HepG2 (cell line): ENCODE results near the gene SLC38A2. TPM values are rescaled to one million over a fixed set of nuclear protein-coding genes. Genes with fewer than 3 reads are reported as not detected.

Source experiments
- ATAC-seq: fragments of 200-7000 bp; cut with Tn5 transposase; 3 replicates; pipeline ENCODE4 v1.9.1; 2020; ENCODE audit warnings: mild to moderate bottlenecking, moderate library complexity
- BruUV-seq: library from RNA; stranded (reverse); fragments of 400-500 nt; replicated peaks from 2 replicates; lab custom pipeline; 2021; lab: Mats Ljungman, UMichigan
- CTCF ChIA-PET: fragments of 300-600 bp; formaldehyde crosslinking; extraction: SDS; loops from one replicate; lab custom pipeline; 2021; ENCODE audit warnings: low total read pairs, inconsistent platforms, low intra/inter-chr PET ratio; lab: Yijun Ruan, JAX
- POLR2A ChIA-PET: fragments of 350-600 bp; sonication (Branson Sonifier 250); formaldehyde crosslinking; loops from one replicate; lab custom pipeline; 2020; ENCODE audit warnings: antibody characterized with exemption, inconsistent platforms; lab: Yijun Ruan, JAX
- DNase-seq: peaks from one replicate; pipeline ENCODE4 v3.0.0-alpha.2; 2015; ENCODE audit warnings: low spot score
- FAIRE-seq: peaks from 3 replicates; lab custom pipeline; 2011; peaks lifted over from hg19 to GRCh38; lab: Jason Lieb, UNC
- H2AFZ ChIP-seq: one replicate; pipeline ENCODE4 v1.6.1; 2011; ENCODE audit warnings: low read length, inconsistent platforms
- H3K27ac ChIP-seq: fragments of 300-600 bp; 3 replicates; pipeline ENCODE4 v1.8.0; 2011; ENCODE audit warnings: mixed run types, mild to moderate bottlenecking, mixed read lengths, low read length, inconsistent platforms; ENCODE audit not compliant: insufficient read depth; ENCODE audit errors: extremely low read length
- H3K27me3 ChIP-seq, 2 experiments: fragments of 200-600 bp in 1 of 2; 2 replicates in 1 of 2; 3 replicates in 1 of 2; pipeline versions ENCODE4 v1.6.0 to v1.8.0; 2011; ENCODE audit warnings: low read length in 2 of 2, mild to moderate bottlenecking in 2 of 2, moderate library complexity in 2 of 2, inconsistent platforms in 1 of 2; ENCODE audit not compliant: insufficient read depth in 2 of 2, control insufficient read depth in 1 of 2
- H3K36me3 ChIP-seq, 2 experiments: fragments of 200-600 bp in 1 of 2; replicated peaks in 1 of 2; 2 replicates in 1 of 2; 3 replicates in 1 of 2; pipeline versions ENCODE4 v1.5.1 to v1.8.0; 2011; ENCODE audit warnings: low read length in 2 of 2, inconsistent platforms in 1 of 2; ENCODE audit not compliant: insufficient read depth in 2 of 2, control insufficient read depth in 1 of 2
- H3K4me1 ChIP-seq: 2 replicates; pipeline ENCODE4 v1.5.1; 2012; ENCODE audit warnings: low read length, inconsistent platforms; ENCODE audit not compliant: insufficient read depth
- H3K4me2 ChIP-seq: 2 replicates; pipeline ENCODE4 v1.6.0; 2011; ENCODE audit warnings: low read depth, low read length, inconsistent platforms
- H3K4me3 ChIP-seq, 3 experiments: fragments of 200-600 bp in 1 of 3; sonication (generic), shearing (Covaris generic) in 1 of 3; replicated peaks in 1 of 3; 2 replicates each; pipeline ENCODE4 v1.5.1; 2011 to 2016; ENCODE audit warnings: low read length in 3 of 3, inconsistent platforms in 2 of 3, low read depth in 2 of 3, mild to moderate bottlenecking in 2 of 3, control low read depth in 1 of 3, mixed read lengths in 1 of 3; ENCODE audit not compliant: insufficient read depth in 1 of 3
- H3K79me2 ChIP-seq: one replicate; pipeline ENCODE4 v1.6.1; 2011; ENCODE audit warnings: low read length, inconsistent platforms; ENCODE audit not compliant: insufficient read depth
- H3K9ac ChIP-seq: 2 replicates; pipeline ENCODE4 v1.6.0; 2011; ENCODE audit warnings: mild to moderate bottlenecking, low read depth, low read length, inconsistent platforms; ENCODE audit not compliant: insufficient read depth
- H3K9me3 ChIP-seq: 2 replicates; pipeline ENCODE4 v1.5.1; 2012; ENCODE audit warnings: mild to moderate bottlenecking, low read length
- H4K20me1 ChIP-seq: 2 replicates; pipeline ENCODE4 v1.6.0; 2011; ENCODE audit warnings: inconsistent platforms, mild to moderate bottlenecking, low read length, moderate library complexity; ENCODE audit not compliant: insufficient read depth
- CBX5 ChIP-seq: sonication (generic); formaldehyde crosslinking; IDR thresholded peaks from 2 replicates; pipeline ENCODE4 v1.4.0; 2020; ENCODE audit warnings: missing genetic modification reagents, borderline replicate concordance
- IRX3 ChIP-seq: sonication (generic); formaldehyde crosslinking; IDR thresholded peaks from 2 replicates; pipeline ENCODE4 v1.8.1; 2023; ENCODE audit warnings: mild to moderate bottlenecking, low read depth, missing genetic modification reagents, borderline replicate concordance
- NR3C1 ChIP-seq: sonication (generic); formaldehyde crosslinking; IDR thresholded peaks from 2 replicates; pipeline ENCODE4 v1.4.0; 2020; ENCODE audit warnings: missing genetic modification reagents
- RFX1 ChIP-seq: fragments of 450-650 bp; IDR thresholded peaks from 2 replicates; pipeline ENCODE4 v1.6.1; 2017
- ZNF788 ChIP-seq: sonication (generic); formaldehyde crosslinking; IDR thresholded peaks from 2 replicates; pipeline ENCODE4 v1.5.0; 2020; ENCODE audit warnings: mild to moderate bottlenecking, missing genetic modification reagents, borderline replicate concordance
- whole genome bisulfite sequencing: methylation state at CpG from one replicate; pipeline ENCODE4 v1.1.6; 2017; ENCODE audit warnings: low lambda C conversion rate; 5-methylcytosine and 5-hydroxymethylcytosine counted together
- in situ Hi-C: cut with HindIII; loops from 2 replicates; pipeline ENCODE4 v1.10.0; 2017; ENCODE audit warnings: low pct_unique_long_range_greater_than_20kb; ENCODE audit not compliant: extremely low pct_ligation_motif_present
- intact Hi-C: fragments of 100-400 bp; cut with micrococcal nuclease; formaldehyde crosslinking; loops from one replicate; pipeline ENCODE4 v1.10.0; 2022; ENCODE audit not compliant: unreplicated experiment
- polyA plus RNA-seq, 8 experiments: library from polyadenylated mRNA; depleted of rRNA in 3 of 8; stranded (reverse) in 7 of 8; unstranded in 1 of 8; fragments of >200 nt; fragmentation: Illumina TruSeq in 4 of 8; extraction: Trizol in 4 of 8; gene quantifications; 2 replicates each; pipeline versions ENCODE4 v1.2.1 to v1.2.3, GENCODE V29; 2011 to 2016; ENCODE audit warnings: low read depth in 4 of 8, missing spikeins in 1 of 8, mixed read lengths in 1 of 8; ENCODE audit not compliant: insufficient read depth in 1 of 8
- total RNA-seq, 5 experiments: library from RNA; depleted of rRNA; stranded (reverse); fragments of >200 nt; fragmentation: Illumina TruSeq; extraction: Trizol; gene quantifications; 2 replicates each; pipeline ENCODE4 v1.2.3, GENCODE V29; 2016; ENCODE audit warnings: low read depth in 1 of 5
- TF ChIP-seq, protein P1 (sequence below): sonication (generic); formaldehyde crosslinking; IDR thresholded peaks from 2 replicates; pipeline ENCODE4 v1.5.1; 2020; ENCODE audit warnings: mild to moderate bottlenecking, moderate library complexity, missing genetic modification reagents
- TF ChIP-seq, protein P2 (sequence below): sonication (generic); formaldehyde crosslinking; IDR thresholded peaks from 2 replicates; pipeline ENCODE4 v1.8.1; 2023; ENCODE audit warnings: missing genetic modification reagents, mild to moderate bottlenecking, borderline replicate concordance

The SLC38A2 gene
- total and polyA plus RNA-seq, 2 of the 13 experiments (the other 11 are each of a cell fraction or from before 2014, with no cell fraction given), result 368 to 880 TPM

DNA sequence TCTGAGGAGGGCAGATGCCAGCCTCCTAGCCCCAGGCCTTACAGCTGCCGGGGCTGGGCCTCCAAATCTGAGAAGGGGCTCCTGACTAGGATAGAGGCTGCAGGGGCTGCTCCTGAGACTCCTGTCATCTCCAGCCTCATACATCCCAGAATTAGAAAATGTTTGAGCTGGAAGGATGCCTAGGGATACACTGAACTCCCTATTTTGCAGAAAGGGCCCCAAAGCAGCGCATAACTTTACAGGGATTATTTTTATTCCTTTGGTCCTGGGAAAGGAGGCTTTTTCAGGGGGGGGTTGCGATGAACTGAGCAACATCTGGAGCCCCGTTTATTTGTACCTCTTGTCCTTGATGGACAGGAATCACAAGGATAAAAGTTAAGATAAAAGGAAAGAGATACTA, 35.9 kb upstream of the SLC38A2 start (continued):
- TF ChIP-seq, protein P1, sequence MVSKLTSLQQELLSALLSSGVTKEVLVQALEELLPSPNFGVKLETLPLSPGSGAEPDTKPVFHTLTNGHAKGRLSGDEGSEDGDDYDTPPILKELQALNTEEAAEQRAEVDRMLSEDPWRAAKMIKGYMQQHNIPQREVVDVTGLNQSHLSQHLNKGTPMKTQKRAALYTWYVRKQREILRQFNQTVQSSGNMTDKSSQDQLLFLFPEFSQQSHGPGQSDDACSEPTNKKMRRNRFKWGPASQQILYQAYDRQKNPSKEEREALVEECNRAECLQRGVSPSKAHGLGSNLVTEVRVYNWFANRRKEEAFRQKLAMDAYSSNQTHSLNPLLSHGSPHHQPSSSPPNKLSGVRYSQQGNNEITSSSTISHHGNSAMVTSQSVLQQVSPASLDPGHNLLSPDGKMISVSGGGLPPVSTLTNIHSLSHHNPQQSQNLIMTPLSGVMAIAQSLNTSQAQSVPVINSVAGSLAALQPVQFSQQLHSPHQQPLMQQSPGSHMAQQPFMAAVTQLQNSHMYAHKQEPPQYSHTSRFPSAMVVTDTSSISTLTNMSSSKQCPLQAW (CRISPR knock-in tag), result no peak
- TF ChIP-seq ZNF788, result no peak

DNA sequence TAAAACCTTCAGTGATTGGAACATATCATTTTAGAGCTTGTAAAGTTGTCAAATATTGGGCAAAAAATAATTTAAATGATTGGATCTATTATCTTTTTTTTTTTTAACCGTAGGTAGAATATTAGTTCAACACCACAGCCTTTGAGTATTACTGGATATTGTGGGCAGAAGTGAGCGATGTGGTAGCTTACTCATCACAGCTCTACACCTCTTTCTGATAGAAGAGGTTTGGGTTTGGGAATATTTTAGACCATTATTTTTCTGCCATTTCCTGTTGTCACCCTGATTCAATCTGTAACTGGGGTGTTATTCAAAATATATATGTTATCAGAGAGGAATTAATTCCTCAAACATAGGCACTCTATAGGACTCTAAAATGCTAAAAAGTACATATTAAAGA, 34.8 kb upstream of the SLC38A2 start:
- DNase-seq, result no peak
- H3K36me3 ChIP-seq, result no peaks in the 10 kb centered on the region
- no peak overlapping the region for H3K9ac ChIP-seq
- in situ Hi-C loops (no loop called here), intact Hi-C loops (no loop called here)
- no TSS peak for BruUV-seq
- CTCF ChIA-PET, result no interaction called here
- TF ChIP-seq NR3C1, result no peak
- no peak for TF ChIP-seq IRX3 (CRISPR knock-in tag)
- TF ChIP-seq CBX5 (CRISPR knock-in tag), result no peak
- TF ChIP-seq, protein P2, sequence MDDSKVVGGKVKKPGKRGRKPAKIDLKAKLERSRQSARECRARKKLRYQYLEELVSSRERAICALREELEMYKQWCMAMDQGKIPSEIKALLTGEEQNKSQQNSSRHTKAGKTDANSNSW (CRISPR knock-in tag), result no peak
- no peak for TF ChIP-seq RFX1
- no peaks in the 10 kb centered on the region for H3K79me2 ChIP-seq
- H4K20me1 ChIP-seq, result no peaks in the 10 kb centered on the region
- H3K4me1 ChIP-seq, result peaks cover 30% of the 10 kb centered on the region
- no peak overlapping the region for H3K4me3 ChIP-seq
- no peak for FAIRE-seq
- no peak overlapping the region for H3K27ac ChIP-seq
- no peak overlapping the region for H2AFZ ChIP-seq
- no peak overlapping the region for H3K4me2 ChIP-seq
- H3K27me3 ChIP-seq, result no peaks in the 10 kb centered on the region
- ATAC-seq, result no peak
- POLR2A ChIA-PET, result no interaction called here
- 98% methylated on average over 2 of the region's 2 CpGs for whole genome bisulfite sequencing
- H3K9me3 ChIP-seq, result no peaks in the 10 kb centered on the region
